Measurements from ENCODE around the gene MRPL12. TPM values are rescaled to one million over a fixed set of nuclear protein-coding genes. Genes with fewer than 3 reads are reported as not detected.

The MRPL12 gene
- total and polyA plus RNA-seq, 2 of the 13 experiments (the other 11 are each of a cell fraction or from before 2014, with no cell fraction given) = 39.1 to 94.1 TPM

DNA sequence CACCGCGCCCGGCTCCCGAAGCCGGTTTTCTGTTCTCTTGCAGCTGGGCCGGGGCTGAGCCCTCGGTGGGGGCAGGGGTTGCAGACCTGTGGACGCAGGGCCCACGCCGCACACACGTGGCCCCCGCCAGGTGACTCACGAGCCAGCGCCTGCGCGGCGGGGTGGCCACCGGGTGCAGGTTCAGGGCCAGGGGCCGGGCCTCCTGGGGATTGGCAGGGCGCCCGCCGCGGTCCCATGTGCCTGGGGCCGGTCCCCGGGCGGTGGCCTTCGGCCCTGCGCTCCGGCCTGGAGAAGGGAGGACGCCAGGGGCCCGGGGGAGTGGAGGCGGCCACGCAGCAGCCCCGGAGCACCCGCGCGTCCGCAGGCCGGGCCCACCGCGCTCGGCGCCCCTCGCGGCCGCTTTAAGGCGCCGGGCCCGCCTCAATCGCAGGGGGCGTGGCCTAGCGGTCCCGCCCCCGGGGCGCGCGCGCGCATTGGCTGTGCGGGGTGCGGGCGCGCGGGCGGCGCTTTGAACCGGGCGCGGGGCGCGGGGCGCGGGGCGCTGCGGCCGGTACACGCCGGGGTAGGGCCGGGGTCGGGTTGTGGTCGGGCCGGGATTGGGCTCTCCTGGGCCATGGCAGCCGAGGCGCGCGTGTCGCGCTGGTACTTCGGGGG lies 8.8 kb downstream of the MRPL12 start, which contains the start of gene SLC25A10 (continued):
- peak; percentile 97 for TF ChIP-seq ETV6 (CRISPR knock-in tag; conservative IDR thresholded peaks at IDR 0.05)
- TF ChIP-seq, protein P1, sequence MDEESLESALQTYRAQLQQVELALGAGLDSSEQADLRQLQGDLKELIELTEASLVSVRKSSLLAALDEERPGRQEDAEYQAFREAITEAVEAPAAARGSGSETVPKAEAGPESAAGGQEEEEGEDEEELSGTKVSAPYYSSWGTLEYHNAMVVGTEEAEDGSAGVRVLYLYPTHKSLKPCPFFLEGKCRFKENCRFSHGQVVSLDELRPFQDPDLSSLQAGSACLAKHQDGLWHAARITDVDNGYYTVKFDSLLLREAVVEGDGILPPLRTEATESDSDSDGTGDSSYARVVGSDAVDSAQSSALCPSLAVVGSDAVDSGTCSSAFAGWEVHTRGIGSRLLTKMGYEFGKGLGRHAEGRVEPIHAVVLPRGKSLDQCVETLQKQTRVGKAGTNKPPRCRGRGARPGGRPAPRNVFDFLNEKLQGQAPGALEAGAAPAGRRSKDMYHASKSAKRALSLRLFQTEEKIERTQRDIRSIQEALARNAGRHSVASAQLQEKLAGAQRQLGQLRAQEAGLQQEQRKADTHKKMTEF (CRISPR knock-in tag; IDR thresholded peaks at IDR 0.05) = peak; percentile 98
- TF ChIP-seq ZNF709 (CRISPR knock-in tag; IDR thresholded peaks at IDR 0.05) = peak; percentile 92
- no peak for TF ChIP-seq ZFP36 (IDR thresholded peaks at IDR 0.05; ENCODE audit: borderline replicate concordance, low read depth, low read length, partially characterized antibody)
- no peak for TF ChIP-seq RNF219 (CRISPR knock-in tag; IDR thresholded peaks at IDR 0.05)
- TF ChIP-seq ASH2L (IDR thresholded peaks at IDR 0.05; ENCODE audit: insufficient read length, low read depth, low read length) = peak; percentile 25
- TF ChIP-seq HOXD1 (CRISPR knock-in tag; IDR thresholded peaks at IDR 0.05) = peak; percentile 98
- no peak for TF ChIP-seq EHMT2 (IDR thresholded peaks at IDR 0.05; ENCODE audit: borderline replicate concordance, low read depth, low read length)
- TF ChIP-seq, protein P2, sequence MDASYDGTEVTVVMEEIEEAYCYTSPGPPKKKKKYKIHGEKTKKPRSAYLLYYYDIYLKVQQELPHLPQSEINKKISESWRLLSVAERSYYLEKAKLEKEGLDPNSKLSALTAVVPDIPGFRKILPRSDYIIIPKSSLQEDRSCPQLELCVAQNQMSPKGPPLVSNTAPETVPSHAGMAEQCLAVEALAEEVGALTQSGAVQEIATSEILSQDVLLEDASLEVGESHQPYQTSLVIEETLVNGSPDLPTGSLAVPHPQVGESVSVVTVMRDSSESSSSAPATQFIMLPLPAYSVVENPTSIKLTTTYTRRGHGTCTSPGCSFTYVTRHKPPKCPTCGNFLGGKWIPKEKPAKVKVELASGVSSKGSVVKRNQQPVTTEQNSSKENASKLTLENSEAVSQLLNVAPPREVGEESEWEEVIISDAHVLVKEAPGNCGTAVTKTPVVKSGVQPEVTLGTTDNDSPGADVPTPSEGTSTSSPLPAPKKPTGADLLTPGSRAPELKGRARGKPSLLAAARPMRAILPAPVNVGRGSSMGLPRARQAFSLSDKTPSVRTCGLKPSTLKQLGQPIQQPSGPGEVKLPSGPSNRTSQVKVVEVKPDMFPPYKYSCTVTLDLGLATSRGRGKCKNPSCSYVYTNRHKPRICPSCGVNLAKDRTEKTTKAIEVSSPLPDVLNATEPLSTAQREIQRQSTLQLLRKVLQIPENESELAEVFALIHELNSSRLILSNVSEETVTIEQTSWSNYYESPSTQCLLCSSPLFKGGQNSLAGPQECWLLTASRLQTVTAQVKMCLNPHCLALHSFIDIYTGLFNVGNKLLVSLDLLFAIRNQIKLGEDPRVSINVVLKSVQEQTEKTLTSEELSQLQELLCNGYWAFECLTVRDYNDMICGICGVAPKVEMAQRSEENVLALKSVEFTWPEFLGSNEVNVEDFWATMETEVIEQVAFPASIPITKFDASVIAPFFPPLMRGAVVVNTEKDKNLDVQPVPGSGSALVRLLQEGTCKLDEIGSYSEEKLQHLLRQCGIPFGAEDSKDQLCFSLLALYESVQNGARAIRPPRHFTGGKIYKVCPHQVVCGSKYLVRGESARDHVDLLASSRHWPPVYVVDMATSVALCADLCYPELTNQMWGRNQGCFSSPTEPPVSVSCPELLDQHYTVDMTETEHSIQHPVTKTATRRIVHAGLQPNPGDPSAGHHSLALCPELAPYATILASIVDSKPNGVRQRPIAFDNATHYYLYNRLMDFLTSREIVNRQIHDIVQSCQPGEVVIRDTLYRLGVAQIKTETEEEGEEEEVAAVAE (CRISPR knock-in tag; IDR thresholded peaks at IDR 0.05; ENCODE audit: borderline replicate concordance) = peak; percentile 92
- TF ChIP-seq PRMT3 (CRISPR knock-in tag; IDR thresholded peaks at IDR 0.05; ENCODE audit: borderline replicate concordance, low read depth) = peak; percentile 99
- peak; percentile 99 for TF ChIP-seq SMAD1 (CRISPR knock-in tag; IDR thresholded peaks at IDR 0.05; ENCODE audit: borderline replicate concordance, low read depth)
- TF ChIP-seq POLR2AphosphoS5 (IDR thresholded peaks at IDR 0.05; ENCODE audit: low read depth, low read length) = no peak; the same call in 1 of the 2 replicates
- TF ChIP-seq GFI1 (CRISPR knock-in tag; IDR thresholded peaks at IDR 0.05; ENCODE audit: borderline replicate concordance) = peak; percentile 69; the same call in 1 of the 2 replicates
- TF ChIP-seq, protein P3, sequence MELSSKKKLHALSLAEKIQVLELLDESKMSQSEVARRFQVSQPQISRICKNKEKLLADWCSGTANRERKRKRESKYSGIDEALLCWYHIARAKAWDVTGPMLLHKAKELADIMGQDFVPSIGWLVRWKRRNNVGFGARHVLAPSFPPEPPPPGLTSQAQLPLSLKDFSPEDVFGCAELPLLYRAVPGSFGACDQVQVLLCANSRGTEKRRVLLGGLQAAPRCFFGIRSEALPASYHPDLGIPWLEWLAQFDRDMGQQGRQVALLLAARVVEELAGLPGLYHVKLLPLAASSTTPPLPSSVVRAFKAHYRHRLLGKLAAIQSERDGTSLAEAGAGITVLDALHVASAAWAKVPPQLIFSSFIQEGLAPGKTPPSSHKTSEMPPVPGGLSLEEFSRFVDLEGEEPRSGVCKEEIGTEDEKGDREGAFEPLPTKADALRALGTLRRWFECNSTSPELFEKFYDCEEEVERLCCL (CRISPR knock-in tag; IDR thresholded peaks at IDR 0.05; ENCODE audit: borderline replicate concordance) = peak; percentile 94; the same call in 1 of the 2 replicates
- peak; percentile 84 for TF ChIP-seq CBX1 (IDR thresholded peaks at IDR 0.05; ENCODE audit: low read depth)
- peak; percentile 84 for TF ChIP-seq E2F1 (CRISPR knock-in tag; IDR thresholded peaks at IDR 0.05)
- no peak; the same call in none of the 2 replicates for TF ChIP-seq FLYWCH1 (CRISPR knock-in tag; IDR thresholded peaks at IDR 0.05)

Measured in HepG2 (cell line).